HEK293 (cell line): ENCODE results near the gene ACOT7.

Source experiments
- CTCF ChIP-seq: fragments of 450-650 bp; formaldehyde crosslinking; IDR thresholded peaks from 2 replicates; pipeline ENCODE4 v1.5.1; 2016; ENCODE audit warnings: missing biosample characterization, missing genetic modification characterization
- YY1 ChIP-seq: fragments of 450-650 bp; formaldehyde crosslinking; IDR thresholded peaks from 2 replicates; pipeline ENCODE4 v1.5.1; 2018; ENCODE audit warnings: missing biosample characterization, missing genetic modification characterization

- TF ChIP-seq CTCF (tag by site-specific recombination) (no peak), YY1 (tag by site-specific recombination) (no peak)
These were observed 143.6 kb downstream of the ACOT7 start for GRCh38 chr1:6249739-6250689.
